IMR-90 (cell line): ENCODE results near the gene SLC27A4. TPM values are rescaled to one million over a fixed set of nuclear protein-coding genes. Genes with fewer than 3 reads are reported as not detected.

ENCODE experiments used
- ATAC-seq: fragments of 200-7000 bp; cut with Tn5 transposase; 2 replicates; pipeline ENCODE4 v1.9.1; 2020; ENCODE audit warnings: low read depth, mild to moderate bottlenecking, moderate library complexity
- BruUV-seq: library from RNA; stranded (reverse); fragments of 400-500 nt; replicated peaks from 2 replicates; lab custom pipeline; 2021; lab: Mats Ljungman, UMichigan
- CTCF ChIA-PET: fragments of 300-600 bp; formaldehyde crosslinking; extraction: SDS; loops from one replicate; lab custom pipeline; 2021; ENCODE audit warnings: antibody characterized with exemption; lab: Yijun Ruan, JAX
- POLR2A ChIA-PET: fragments of 300-600 bp; sonication (Branson Sonifier 250); formaldehyde crosslinking; loops from one replicate; lab custom pipeline; 2022; ENCODE audit warnings: antibody characterized with exemption; ENCODE audit not compliant: unreplicated experiment; lab: Charles Lee
- DNase-seq: peaks from one replicate; pipeline ENCODE4 v3.0.0; 2013
- H2AFZ ChIP-seq: replicated peaks from 2 replicates; pipeline ENCODE3; 2013; ENCODE audit warnings: low read length, mild to moderate bottlenecking; ENCODE audit not compliant: poor library complexity
- H2AK5ac ChIP-seq: 2 replicates; pipeline ENCODE4 v1.6.1; 2013; ENCODE audit warnings: low read depth, low read length, inconsistent platforms
- H2AK9ac ChIP-seq: replicated peaks from 2 replicates; pipeline ENCODE3; 2013; ENCODE audit warnings: mild to moderate bottlenecking, low read depth, low read length, moderate library complexity; ENCODE audit not compliant: poor library complexity
- H2BK120ac ChIP-seq: 2 replicates; pipeline ENCODE4 v1.6.1; 2013; ENCODE audit warnings: low read depth, low read length, inconsistent platforms
- H2BK15ac ChIP-seq: 3 replicates; pipeline ENCODE4 v1.6.1; 2013; ENCODE audit warnings: low read depth, low read length, inconsistent platforms
- H2BK20ac ChIP-seq: 2 replicates; pipeline ENCODE4 v1.6.1; 2013; ENCODE audit warnings: low read depth, mild to moderate bottlenecking, inconsistent platforms, low read length, moderate library complexity
- H2BK5ac ChIP-seq: 2 replicates; pipeline ENCODE4 v1.6.1; 2013; ENCODE audit warnings: mild to moderate bottlenecking, low read depth, low read length, inconsistent platforms; ENCODE audit not compliant: poor library complexity, severe bottlenecking
- H3K14ac ChIP-seq: replicated peaks from 2 replicates; pipeline ENCODE4 v1.6.1; 2013; ENCODE audit warnings: low read depth, low read length, inconsistent platforms
- H3K18ac ChIP-seq: 2 replicates; pipeline ENCODE4 v1.6.1; 2013; ENCODE audit warnings: low read depth, low read length, control low read depth
- H3K23ac ChIP-seq: 2 replicates; pipeline ENCODE4 v1.6.1; 2013; ENCODE audit warnings: low read depth, low read length, inconsistent platforms
- H3K27ac ChIP-seq: 2 replicates; pipeline ENCODE4 v1.5.1; 2013; ENCODE audit warnings: mild to moderate bottlenecking, control low read depth, low read length; ENCODE audit not compliant: insufficient read depth
- H3K27me3 ChIP-seq: 2 replicates; pipeline ENCODE4 v1.6.1; 2013; ENCODE audit warnings: low read length; ENCODE audit not compliant: control insufficient read depth, insufficient read depth
- H3K36me3 ChIP-seq: 2 replicates; pipeline ENCODE4 v1.6.1; 2013; ENCODE audit warnings: low read length, mixed read lengths; ENCODE audit not compliant: control insufficient read depth, insufficient read depth
- H3K4ac ChIP-seq: 2 replicates; pipeline ENCODE4 v1.6.1; 2013; ENCODE audit warnings: low read depth, low read length, inconsistent platforms
- H3K4me1 ChIP-seq: 2 replicates; pipeline ENCODE4 v1.6.1; 2013; ENCODE audit warnings: low read length, mixed read lengths; ENCODE audit not compliant: control insufficient read depth, insufficient read depth
- H3K4me2 ChIP-seq: 2 replicates; pipeline ENCODE4 v1.6.1; 2013; ENCODE audit warnings: low read depth, mild to moderate bottlenecking, control low read depth, low read length, moderate library complexity
- H3K4me3 ChIP-seq: 2 replicates; pipeline ENCODE4 v1.5.1; 2013; ENCODE audit warnings: low read depth, mild to moderate bottlenecking, control low read depth, low read length, moderate library complexity; ENCODE audit not compliant: insufficient read depth
- H3K56ac ChIP-seq: 2 replicates; pipeline ENCODE4 v1.6.1; 2013; ENCODE audit warnings: low read length, inconsistent platforms; ENCODE audit not compliant: insufficient read depth; ENCODE audit errors: extremely low read depth
- H3K79me1 ChIP-seq, 2 experiments: 2 replicates each; pipeline ENCODE4 v1.6.1; 2013; ENCODE audit warnings: low read length in 2 of 2, inconsistent platforms in 1 of 2, low read depth in 1 of 2
- H3K9ac ChIP-seq: 2 replicates; pipeline ENCODE4 v1.6.1; 2013; ENCODE audit warnings: low read depth, low read length, control low read depth
- H3K9me1 ChIP-seq: 2 replicates; pipeline ENCODE4 v1.6.1; 2013; ENCODE audit warnings: low read length, inconsistent platforms; ENCODE audit not compliant: insufficient read depth
- H3K9me3 ChIP-seq: 2 replicates; pipeline ENCODE4 v1.6.1; 2013; ENCODE audit warnings: low read length; ENCODE audit not compliant: control insufficient read depth, insufficient read depth
- H4K20me1 ChIP-seq: 2 replicates; pipeline ENCODE4 v1.6.1; 2013; ENCODE audit warnings: low read length, inconsistent platforms; ENCODE audit not compliant: insufficient read depth
- H4K5ac ChIP-seq: 2 replicates; pipeline ENCODE4 v1.6.1; 2013; ENCODE audit warnings: mild to moderate bottlenecking, low read depth, low read length, control low read depth
- H4K8ac ChIP-seq, 2 experiments: 2 replicates each; pipeline ENCODE4 v1.6.1; 2013; ENCODE audit warnings: low read depth in 2 of 2, low read length in 2 of 2, control low read depth in 1 of 2, inconsistent platforms in 1 of 2
- H4K91ac ChIP-seq: 2 replicates; pipeline ENCODE4 v1.6.1; 2013; ENCODE audit warnings: low read depth, low read length, inconsistent platforms; ENCODE audit not compliant: insufficient read depth
- MAFK ChIP-seq: IDR thresholded peaks from 2 replicates; pipeline ENCODE4 v1.6.1; 2012; ENCODE audit warnings: low read depth, low read length, improper control_type of control experiment
- MAZ ChIP-seq: IDR thresholded peaks from 2 replicates; pipeline ENCODE4 v1.6.1; 2012; ENCODE audit warnings: low read depth, mild to moderate bottlenecking, low read length, improper control_type of control experiment, moderate library complexity, borderline replicate concordance
- RAD21 ChIP-seq: IDR thresholded peaks from 2 replicates; pipeline ENCODE4 v1.6.1; 2012; ENCODE audit warnings: low read length, improper control_type of control experiment
- WGBS, 2 experiments: methylation state at CpG; one replicate each; pipeline versions ENCODE4 v1.1.5 to v1.1.7; 2013; ENCODE audit warnings: missing lambda C conversion rate in 2 of 2; ENCODE audit not compliant: insufficient read length in 1 of 2; ENCODE audit errors: extremely low coverage in 2 of 2; 5-methylcytosine and 5-hydroxymethylcytosine counted together
- dilution Hi-C: fragments of 300-500 bp; cut with HindIII; formaldehyde crosslinking; loops from one replicate; pipeline ENCODE4 v1.14.3; 2018; ENCODE audit warnings: low sequenced_read_pairs; ENCODE audit not compliant: unreplicated experiment
- in situ Hi-C: fragments of 300-500 bp; cut with MboI; formaldehyde crosslinking; loops from 3 replicates; pipeline ENCODE4 v1.14.3; 2019; ENCODE audit warnings: low sequenced_read_pairs, inconsistent platforms, mixed read lengths
- intact Hi-C: fragments of 100-400 bp; cut with micrococcal nuclease; formaldehyde crosslinking; loops from 2 replicates; pipeline ENCODE4 v1.10.0; 2022
- polyA plus RNA-seq, 3 experiments: library from polyadenylated mRNA; depleted of rRNA; stranded (reverse); fragments of >200 nt; gene quantifications; 2 replicates each; pipeline ENCODE4 v1.2.3, GENCODE V29; 2012; ENCODE audit warnings: low replicate concordance in 1 of 3
- total RNA-seq: library from RNA; depleted of rRNA; stranded (reverse); fragments of >200 nt; gene quantifications from 2 replicates; pipeline ENCODE4 v1.2.3, GENCODE V29; 2012

Gene SLC27A4
- total and polyA plus RNA-seq, 2 of the 4 experiments (the other 2 are of a cell fraction), result 9.7 to 13.7 TPM

- Histone ChIP-seq H3K9ac (no peak overlapping the region), H4K20me1 (0 out of 2 replicates have a peak, but pooled peaks cover 4% of the 10 kb centered on the region), H2BK5ac (no peak overlapping the region), H3K23ac (no peak overlapping the region; the same call in 1 of the 2 replicates), H2BK120ac (no peak overlapping the region), H3K18ac (no peak overlapping the region), H2AK5ac (peak overlapping the region; percentile 37; the same call in 1 of the 2 replicates), H4K5ac (no peak overlapping the region), H2AK9ac (peak overlapping the region; percentile 15), H4K91ac (no peak overlapping the region), H3K4me3 (no peak overlapping the region), H3K27ac (no peak overlapping the region), H3K14ac (no peak overlapping the region), H3K4me1 (peaks cover 21% of the 10 kb centered on the region), H3K9me3 (no peaks in the 10 kb centered on the region), H3K27me3 (no peaks in the 10 kb centered on the region), H3K56ac (no peak overlapping the region), H3K4ac (no peak overlapping the region), H3K36me3 (peaks cover 2% of the 10 kb centered on the region; the same call in 1 of the 2 replicates), H3K4me2 (no peak overlapping the region), H2BK20ac (no peak overlapping the region), H3K9me1 (peaks cover 12% of the 10 kb centered on the region), H2BK15ac (no peak overlapping the region), H2AFZ (no peak overlapping the region), H3K79me1 (peaks cover 18 to 47% of the 10 kb centered on the region in 2 experiments), H4K8ac (no peak overlapping the region)
- TF ChIP-seq MAFK (no peak), RAD21 (no peak), MAZ (no peak)
- no TSS peak for BruUV-seq
- POLR2A ChIA-PET, result no interaction called here
- in situ Hi-C loops, result no loop called here
- no peak for DNase-seq
- CTCF ChIA-PET, result no interaction called here
- 80% methylated on average over 1 of the region's 9 CpGs; no CpG with 5 or more reads in 1 of the 2 experiments for WGBS, 2 experiments
- no peak for ATAC-seq
- dilution Hi-C loops, result no loop called here
- intact Hi-C loops, result no loop called here
Observed at GRCh38 chr9:128369024-128369706, 28.8 kb downstream of the SLC27A4 start.
